CD4-positive, CD25-positive, alpha-beta regulatory T cell (primary cell): ENCODE results near the gene OR4E2. TPM values are rescaled to one million over a fixed set of nuclear protein-coding genes. Genes with fewer than 3 reads are reported as not detected.
"Not testable (repeated sequence)": the region's sequence is repeated elsewhere in the genome, so short reads cannot be mapped to it uniquely, and the experiment has no call there.

Experiments
- ATAC-seq, 2 donors: fragments of 150-1000 bp; cut with Tn5 transposase; one replicate each; pipeline ENCODE4 v1.10.0; 2021; ENCODE audit warnings: low read depth in 2 of 2, moderate number of reproducible peaks in 2 of 2, moderate library complexity in 1 of 2
- DNase-seq, 3 donors: peaks; one replicate each; pipeline versions ENCODE4 v3.0.0 to v3.0.0-alpha.2; 2012 to 2022; ENCODE audit warnings: mixed read lengths in 1 of 3
- H3K27ac ChIP-seq: one replicate; pipeline ENCODE4 v1.7.0; 2013; ENCODE audit warnings: mild to moderate bottlenecking, low read length; ENCODE audit not compliant: insufficient read depth, poor library complexity, severe bottlenecking
- H3K27me3 ChIP-seq: one replicate; pipeline ENCODE4 v1.7.0; 2013; ENCODE audit warnings: low read length; ENCODE audit not compliant: control insufficient read depth, insufficient read depth
- H3K36me3 ChIP-seq: one replicate; pipeline ENCODE4 v1.7.0; 2013; ENCODE audit warnings: mild to moderate bottlenecking, low read length, moderate library complexity; ENCODE audit not compliant: control insufficient read depth, insufficient read depth
- H3K4me1 ChIP-seq: 2 replicates; pipeline ENCODE4 v1.7.0; 2013; ENCODE audit warnings: mild to moderate bottlenecking, low read length; ENCODE audit not compliant: insufficient read depth, control insufficient read depth, poor library complexity, severe bottlenecking
- H3K4me3 ChIP-seq: one replicate; pipeline ENCODE4 v1.7.0; 2013; ENCODE audit warnings: low read depth, mild to moderate bottlenecking, low read length, moderate library complexity
- H3K9me3 ChIP-seq, 2 experiments: 1 replicate in 1 of 2; 2 replicates in 1 of 2; pipeline ENCODE4 v1.7.0; 2013; ENCODE audit warnings: low read length in 2 of 2, mild to moderate bottlenecking in 1 of 2, moderate library complexity in 1 of 2; ENCODE audit not compliant: control insufficient read depth in 2 of 2
- H3K27ac Mint-ChIP-seq, 3 donors: one replicate each; pipeline ENCODE4 v1.8.0; 2020 to 2022; ENCODE audit warnings: mild to moderate bottlenecking in 3 of 3, mixed read lengths in 3 of 3, moderate library complexity in 2 of 3
- H3K27me3 Mint-ChIP-seq: one replicate; pipeline ENCODE4 v1.8.0; 2022; ENCODE audit warnings: mild to moderate bottlenecking, mixed read lengths
- H3K36me3 Mint-ChIP-seq: one replicate; pipeline ENCODE4 v1.8.0; 2020; ENCODE audit warnings: mixed read lengths
- H3K4me1 Mint-ChIP-seq, 4 donors: one replicate each; pipeline ENCODE4 v1.8.0; 2020 to 2022; ENCODE audit warnings: mixed read lengths in 4 of 4, mild to moderate bottlenecking in 1 of 4
- H3K4me3 Mint-ChIP-seq, 4 donors: one replicate each; pipeline ENCODE4 v1.8.0; 2020 to 2022; ENCODE audit warnings: mild to moderate bottlenecking in 4 of 4, mixed read lengths in 4 of 4, moderate library complexity in 3 of 4
- H3K9me3 Mint-ChIP-seq, 7 donors: one replicate each; pipeline ENCODE4 v1.8.0; 2020 to 2022; ENCODE audit warnings: mixed read lengths in 7 of 7, mild to moderate bottlenecking in 3 of 7, moderate library complexity in 2 of 7
- polyA plus RNA-seq, 4 donors: library from polyadenylated mRNA; unstranded; fragments of 300-500 nt; fragmentation: Illumina TruSeq; gene quantifications; one replicate each; pipeline ENCODE4 v1.2.3, GENCODE V29; 2021
- total RNA-seq: library from RNA; stranded (reverse); gene quantifications from one replicate; pipeline ENCODE4 v1.2.3, GENCODE V29; 2022

Gene OR4E2, protein sequence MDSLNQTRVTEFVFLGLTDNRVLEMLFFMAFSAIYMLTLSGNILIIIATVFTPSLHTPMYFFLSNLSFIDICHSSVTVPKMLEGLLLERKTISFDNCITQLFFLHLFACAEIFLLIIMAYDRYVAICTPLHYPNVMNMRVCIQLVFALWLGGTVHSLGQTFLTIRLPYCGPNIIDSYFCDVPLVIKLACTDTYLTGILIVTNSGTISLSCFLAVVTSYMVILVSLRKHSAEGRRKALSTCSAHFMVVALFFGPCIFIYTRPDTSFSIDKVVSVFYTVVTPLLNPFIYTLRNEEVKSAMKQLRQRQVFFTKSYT
- total RNA-seq = not detected
- polyA plus RNA-seq = not detected

DNA sequence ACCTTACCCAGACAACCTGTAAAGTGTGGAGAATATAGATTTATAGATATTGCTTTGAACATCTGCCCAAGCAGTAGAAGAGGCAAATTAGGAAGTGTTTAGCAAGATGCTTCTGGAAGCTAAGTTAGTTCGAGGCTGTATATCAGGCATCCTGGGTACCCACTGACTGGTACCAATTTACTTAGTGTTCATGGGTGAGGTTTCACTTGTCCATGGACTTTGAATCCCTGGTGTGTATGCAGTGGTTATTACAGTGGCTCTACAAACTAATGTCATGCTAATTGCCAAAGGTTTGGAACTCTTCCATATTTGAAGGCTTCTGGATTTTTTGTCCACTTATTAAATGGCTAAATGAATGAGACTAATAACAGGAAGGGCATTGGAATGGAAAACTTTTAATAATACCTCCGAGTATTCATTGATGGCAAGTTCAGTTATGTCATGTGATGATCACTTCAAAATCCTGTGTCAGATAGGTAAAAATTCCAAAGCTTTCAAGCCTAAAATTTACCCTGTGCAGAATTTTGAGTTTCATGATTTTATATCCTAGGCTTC is at the start of gene OR4E2:
OR4E2 (plus strand) TSS at position 505 of the 555 bp plus-strand sequence. CDS start 11,248 bp downstream, outside the sequence.
- Mint-ChIP-seq H3K9me3 (peaks cover 0 to 4% (median 0%) of the 10 kb centered on the region in 7 donors), H3K4me3 (no peak within 1 kb of the TSS), H3K4me1 (no peaks in the 10 kb centered on the region), H3K36me3 (no peaks in the 10 kb centered on the region), H3K27ac (no peak within 1 kb of the TSS), H3K27me3 (peaks cover 22% of the 10 kb centered on the region)
- no peak for DNase-seq
- no peaks in the 10 kb centered on the region for H3K9me3 ChIP-seq
- no peak within 1 kb of the TSS for H3K27ac ChIP-seq
- no peak for ATAC-seq
- H3K4me1 ChIP-seq = no peaks in the 10 kb centered on the region
- no peak within 1 kb of the TSS for H3K4me3 ChIP-seq
- H3K36me3 ChIP-seq = no peaks in the 10 kb centered on the region
- peaks cover 21% of the 10 kb centered on the region for H3K27me3 ChIP-seq

- H3K27ac Mint-ChIP-seq = no peak overlapping the region
- Histone ChIP-seq H3K4me3 (no peak overlapping the region), H3K27me3 (no peaks in the 10 kb centered on the region), H3K4me1 (no peaks in the 10 kb centered on the region), H3K27ac (no peak overlapping the region), H3K36me3 (no peaks in the 10 kb centered on the region), H3K9me3 (no peaks in the 10 kb centered on the region)
- H3K4me1 Mint-ChIP-seq = no peaks in the 10 kb centered on the region
- ATAC-seq = no peak
- no peaks in the 10 kb centered on the region for H3K36me3 Mint-ChIP-seq
- H3K9me3 Mint-ChIP-seq = peaks cover 0 to 3% (median 0%) of the 10 kb centered on the region in 7 donors
- peaks cover 39% of the 10 kb centered on the region for H3K27me3 Mint-ChIP-seq
- no peak overlapping the region for H3K4me3 Mint-ChIP-seq
- DNase-seq = peak in 1 of 3 donors; percentile 3
These were observed 41.3 kb upstream of the OR4E2 start for GRCh38 chr14:21612324-21612723.

- Mint-ChIP-seq H3K27me3 (peaks cover 35% of the 10 kb centered on the region), H3K27ac (no peak overlapping the region), H3K9me3 (peaks cover 0 to 2% (median 0%) of the 10 kb centered on the region in 7 donors), H3K36me3 (no peaks in the 10 kb centered on the region), H3K4me1 (no peaks in the 10 kb centered on the region), H3K4me3 (no peak overlapping the region)
- H3K4me3 ChIP-seq = no peak overlapping the region
- DNase-seq (no peak), ATAC-seq (no peak)
- no peaks in the 10 kb centered on the region for H3K27me3 ChIP-seq
- no peak overlapping the region for H3K27ac ChIP-seq
- no peaks in the 10 kb centered on the region for H3K36me3 ChIP-seq
- no peaks in the 10 kb centered on the region for H3K9me3 ChIP-seq
- H3K4me1 ChIP-seq = no peaks in the 10 kb centered on the region
These were observed 39.4 kb upstream of the OR4E2 start for GRCh38 chr14:21614240-21614639.

- Mint-ChIP-seq H3K4me3 (no peak overlapping the region), H3K27ac (no peak overlapping the region), H3K27me3 (peaks cover 33% of the 10 kb centered on the region), H3K9me3 (no peaks in the 10 kb centered on the region), H3K36me3 (no peaks in the 10 kb centered on the region), H3K4me1 (no peaks in the 10 kb centered on the region)
- no peak for DNase-seq
- H3K27me3 ChIP-seq = peaks cover 5% of the 10 kb centered on the region
- ATAC-seq = no peak
- no peaks in the 10 kb centered on the region for H3K4me1 ChIP-seq
- no peaks in the 10 kb centered on the region for H3K36me3 ChIP-seq
- H3K9me3 ChIP-seq = no peaks in the 10 kb centered on the region
- H3K4me3 ChIP-seq = no peak overlapping the region
- no peak overlapping the region for H3K27ac ChIP-seq
These were observed 36.0 kb upstream of the OR4E2 start for GRCh38 chr14:21617614-21618013.

DNA sequence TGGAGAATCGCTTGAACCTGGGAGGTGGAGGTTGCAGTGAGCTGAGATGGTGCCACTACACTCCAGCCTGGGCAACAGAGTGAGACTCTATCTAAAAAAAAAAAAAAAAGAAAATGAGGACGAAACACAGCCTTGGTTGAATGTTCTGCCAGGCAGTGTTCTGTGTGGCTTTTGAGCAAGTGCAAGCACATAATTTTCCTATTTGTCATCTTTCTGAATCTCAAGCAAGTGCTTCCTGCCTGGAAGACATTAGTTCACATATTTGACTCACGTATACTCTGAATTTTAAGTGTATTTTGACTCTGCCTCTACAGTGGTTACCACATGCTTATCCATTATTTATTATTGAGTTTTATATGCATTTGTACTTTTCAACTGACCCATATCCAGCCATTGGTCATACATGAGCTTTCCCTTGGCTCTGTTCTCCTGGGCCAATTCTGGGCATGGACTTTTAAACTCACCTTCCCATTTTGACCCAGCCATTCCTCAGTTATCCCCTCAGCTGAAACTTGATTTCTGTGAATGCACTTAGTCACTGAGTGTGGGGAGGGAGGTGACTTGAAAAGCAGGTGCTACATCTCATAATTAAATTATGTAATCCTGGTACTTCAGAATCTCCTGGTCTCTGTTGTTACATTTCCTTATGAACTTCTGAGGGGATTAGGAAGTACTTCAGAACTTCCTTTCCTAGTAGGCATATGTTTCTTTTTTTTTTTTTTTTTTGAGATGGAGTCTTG is 27.0 kb upstream of the OR4E2 start:
- Mint-ChIP-seq H3K4me1 (no peaks in the 10 kb centered on the region), H3K36me3 (no peaks in the 10 kb centered on the region), H3K27me3 (peaks cover 28% of the 10 kb centered on the region), H3K9me3 (peaks cover 0 to 5% (median 0%) of the 10 kb centered on the region in 7 donors), H3K27ac (no peak overlapping the region), H3K4me3 (no peak overlapping the region)
- ATAC-seq (no peak), DNase-seq (no peak)
- H3K36me3 ChIP-seq = no peaks in the 10 kb centered on the region
- no peaks in the 10 kb centered on the region for H3K4me1 ChIP-seq
- no peak overlapping the region for H3K4me3 ChIP-seq
- H3K9me3 ChIP-seq = no peaks in the 10 kb centered on the region
- H3K27me3 ChIP-seq = peaks cover 10% of the 10 kb centered on the region
- no peak overlapping the region for H3K27ac ChIP-seq

- H3K27ac Mint-ChIP-seq, H3K4me3 ChIP-seq, H3K4me1 ChIP-seq, H3K9me3 Mint-ChIP-seq, H3K4me3 Mint-ChIP-seq, H3K36me3 ChIP-seq, ATAC-seq, H3K27me3 ChIP-seq, H3K4me1 Mint-ChIP-seq, H3K27ac ChIP-seq, H3K9me3 ChIP-seq, DNase-seq, H3K36me3 Mint-ChIP-seq: not testable (repeated sequence)
- peaks cover 16% of the 10 kb centered on the region for H3K27me3 Mint-ChIP-seq
These were observed 23.1 kb upstream of the OR4E2 start for GRCh38 chr14:21630503-21630902.

DNA sequence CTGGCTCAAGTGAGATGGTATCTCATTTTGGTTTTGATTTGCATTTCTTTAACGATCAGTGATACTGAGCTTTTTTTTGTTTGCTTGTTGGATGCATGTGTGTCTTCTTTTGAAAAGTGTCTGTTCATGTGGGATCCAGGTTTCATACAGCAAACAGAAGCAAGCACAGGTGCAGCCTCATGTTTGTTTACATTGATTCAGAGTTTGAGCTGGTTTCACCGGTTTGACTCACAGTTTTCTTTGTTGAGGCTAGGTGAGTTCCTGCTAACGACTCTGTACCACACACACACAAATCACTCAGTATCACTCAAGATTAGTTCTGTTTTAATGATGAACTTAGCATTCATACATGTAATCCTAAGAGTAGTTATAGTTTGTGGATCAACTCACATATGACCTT is 22.6 kb upstream of the OR4E2 start:
- Mint-ChIP-seq H3K36me3 (no peaks in the 10 kb centered on the region), H3K4me1 (no peaks in the 10 kb centered on the region), H3K27ac (no peak overlapping the region), H3K9me3 (peaks cover 0 to 5% (median 0%) of the 10 kb centered on the region in 7 donors), H3K27me3 (peaks cover 20% of the 10 kb centered on the region), H3K4me3 (no peak overlapping the region)
- peak in 1 of 3 donors; percentile 16 for DNase-seq
- Histone ChIP-seq H3K27ac (no peak overlapping the region), H3K4me3 (no peak overlapping the region), H3K4me1 (no peaks in the 10 kb centered on the region), H3K36me3 (no peaks in the 10 kb centered on the region), H3K9me3 (no peaks in the 10 kb centered on the region), H3K27me3 (peaks cover 7% of the 10 kb centered on the region)
- ATAC-seq = no peak
